ENCODE measurements around the gene TNS4.

DNA sequence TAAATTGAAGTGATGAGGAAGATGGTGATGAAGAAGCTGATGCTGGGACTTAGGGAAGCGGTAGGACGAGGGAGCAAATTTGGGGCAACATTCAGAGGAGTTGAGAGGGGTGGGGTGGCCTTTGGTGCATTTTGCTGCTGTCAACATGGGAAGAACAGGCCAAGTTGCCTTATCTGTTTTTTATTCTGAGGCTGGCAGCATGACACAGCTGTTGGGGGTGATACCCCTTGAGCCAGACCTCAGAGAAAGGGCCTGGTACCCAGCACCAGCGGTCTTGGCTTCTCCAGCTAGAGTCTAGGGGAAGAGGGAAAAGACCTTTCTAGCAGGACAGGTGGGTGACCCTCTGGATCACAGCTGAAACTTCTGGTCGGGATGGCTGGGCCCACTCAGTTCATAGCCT lies 53.6 kb downstream of the TNS4 start:
- TF ChIP-seq, protein P1, sequence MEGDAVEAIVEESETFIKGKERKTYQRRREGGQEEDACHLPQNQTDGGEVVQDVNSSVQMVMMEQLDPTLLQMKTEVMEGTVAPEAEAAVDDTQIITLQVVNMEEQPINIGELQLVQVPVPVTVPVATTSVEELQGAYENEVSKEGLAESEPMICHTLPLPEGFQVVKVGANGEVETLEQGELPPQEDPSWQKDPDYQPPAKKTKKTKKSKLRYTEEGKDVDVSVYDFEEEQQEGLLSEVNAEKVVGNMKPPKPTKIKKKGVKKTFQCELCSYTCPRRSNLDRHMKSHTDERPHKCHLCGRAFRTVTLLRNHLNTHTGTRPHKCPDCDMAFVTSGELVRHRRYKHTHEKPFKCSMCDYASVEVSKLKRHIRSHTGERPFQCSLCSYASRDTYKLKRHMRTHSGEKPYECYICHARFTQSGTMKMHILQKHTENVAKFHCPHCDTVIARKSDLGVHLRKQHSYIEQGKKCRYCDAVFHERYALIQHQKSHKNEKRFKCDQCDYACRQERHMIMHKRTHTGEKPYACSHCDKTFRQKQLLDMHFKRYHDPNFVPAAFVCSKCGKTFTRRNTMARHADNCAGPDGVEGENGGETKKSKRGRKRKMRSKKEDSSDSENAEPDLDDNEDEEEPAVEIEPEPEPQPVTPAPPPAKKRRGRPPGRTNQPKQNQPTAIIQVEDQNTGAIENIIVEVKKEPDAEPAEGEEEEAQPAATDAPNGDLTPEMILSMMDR (IDR thresholded peaks at IDR 0.05; ENCODE audit: insufficient read depth, low read depth, low read length): no peak
- TF ChIP-seq EZH2 (IDR thresholded peaks at IDR 0.05; ENCODE audit: insufficient read depth, low read length): no peak

Data from astrocyte (in vitro differentiated cells and primary cell).